ENCODE data around the gene SPATA17. TPM values are rescaled to one million over a fixed set of nuclear protein-coding genes. Genes with fewer than 3 reads are reported as not detected.
"Not testable (repeated sequence)": the region's sequence is repeated elsewhere in the genome, so short reads cannot be mapped to it uniquely, and the experiment has no call there.

Gene SPATA17
- total RNA-seq = under 0.01 and 0.13 TPM in 2 replicates

DNA sequence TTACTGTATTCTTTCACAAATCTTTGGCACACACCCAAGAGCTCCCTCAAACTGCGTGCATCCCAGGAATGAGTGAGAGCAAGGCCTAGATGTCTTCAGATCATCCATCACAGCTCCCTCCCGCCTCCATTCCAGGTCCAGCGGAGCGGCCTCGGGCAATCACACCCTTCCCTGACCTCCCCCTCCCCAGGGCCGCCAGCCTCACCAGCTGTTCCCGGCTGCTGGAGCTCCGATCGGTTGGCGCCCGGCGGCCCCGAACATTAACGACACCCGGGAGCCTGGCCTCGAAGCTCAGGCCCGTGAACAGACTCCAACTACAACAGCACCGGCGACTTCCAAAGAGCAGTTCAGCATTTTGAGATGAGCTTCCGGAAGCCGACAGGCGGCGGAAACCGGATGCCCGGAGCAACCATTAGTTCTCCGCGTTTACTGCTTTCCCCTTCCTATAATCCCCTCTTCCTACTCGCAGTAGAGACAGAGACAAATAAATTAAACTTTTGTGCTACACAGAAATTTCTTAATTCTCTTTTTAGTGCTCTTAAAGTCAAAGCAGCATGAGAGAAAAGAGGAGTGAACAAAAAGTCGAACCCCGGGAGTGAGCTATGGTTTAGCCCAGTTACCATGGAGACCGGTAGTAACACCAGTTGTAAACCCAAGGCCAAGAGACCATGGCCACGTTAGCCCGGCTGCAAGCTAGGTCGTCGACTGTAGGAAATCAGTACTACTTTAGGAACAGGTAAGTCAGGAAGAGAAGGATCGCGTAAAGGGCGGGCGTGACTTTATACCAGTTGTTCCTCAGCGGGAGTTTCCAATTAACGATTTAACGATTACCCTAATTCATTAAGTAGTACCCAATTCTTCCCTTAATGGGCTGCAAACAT, at the start of gene SPATA17, which contains the start of gene GPATCH2:
Gene SPATA17 (plus strand): TSS at position 634 of the 881 bp plus-strand sequence. CDS start 35 bp downstream, at position 669.
Gene GPATCH2 (minus strand): TSS at position 380 of the 881 bp plus-strand sequence. CDS start 119 bp downstream, at position 261.
- peak; percentile 89 to 92 for DNase-seq (ENCODE audit: low read depth in 2 of 2)

GRCh38 chr1:217584286-217584811, 46.8 kb upstream of the SPATA17 start:
- not testable (repeated sequence) for DNase-seq (ENCODE audit: low read depth in 2 of 2)

DNA sequence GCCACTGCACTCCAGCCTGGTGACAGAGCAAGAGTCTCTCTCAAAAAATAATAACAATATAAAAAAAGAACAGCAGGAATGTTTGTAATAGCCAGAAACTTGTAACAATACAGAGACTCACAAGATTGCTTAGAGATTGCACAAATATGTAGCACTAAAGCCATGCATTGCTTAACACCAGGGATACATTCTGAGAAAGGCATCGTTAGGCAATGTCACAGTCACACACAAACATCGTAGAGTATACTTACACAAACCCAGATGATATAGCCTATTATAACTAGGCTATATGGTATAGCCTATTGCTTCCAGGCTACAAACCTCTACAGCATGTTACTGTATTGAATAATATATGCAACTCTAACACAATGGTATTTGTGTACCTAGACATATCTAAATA, 45.6 kb upstream of the SPATA17 start:
- no peak for DNase-seq (ENCODE audit: low read depth in 2 of 2)

GRCh38 chr1:217586586-217586985, 44.6 kb upstream of the SPATA17 start:
- DNase-seq (ENCODE audit: low read depth in 2 of 2) = no peak

GRCh38 chr1:217590598-217590997, 40.5 kb upstream of the SPATA17 start:
- DNase-seq (ENCODE audit: low read depth in 2 of 2) = no peak

DNA sequence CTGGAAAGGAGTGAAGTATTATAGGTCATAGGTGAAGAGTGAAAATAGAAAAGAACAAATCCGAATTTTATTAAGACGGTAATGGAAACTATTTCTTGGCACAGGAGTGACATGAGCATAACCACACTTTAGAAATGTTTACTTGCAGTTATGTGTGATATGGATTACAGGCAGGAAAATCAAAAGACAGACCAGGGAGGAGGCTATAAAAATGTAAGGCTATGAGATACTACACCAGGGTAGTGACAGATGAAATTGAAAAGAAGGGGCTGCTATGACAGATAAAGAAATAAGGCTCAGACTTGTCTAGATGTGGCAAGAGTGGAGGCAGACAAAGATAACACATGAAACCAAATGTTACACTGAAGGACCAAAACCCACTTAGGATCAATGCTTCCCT, 32.0 kb upstream of the SPATA17 start:
- DNase-seq (ENCODE audit: low read depth in 2 of 2) = no peak

DNA sequence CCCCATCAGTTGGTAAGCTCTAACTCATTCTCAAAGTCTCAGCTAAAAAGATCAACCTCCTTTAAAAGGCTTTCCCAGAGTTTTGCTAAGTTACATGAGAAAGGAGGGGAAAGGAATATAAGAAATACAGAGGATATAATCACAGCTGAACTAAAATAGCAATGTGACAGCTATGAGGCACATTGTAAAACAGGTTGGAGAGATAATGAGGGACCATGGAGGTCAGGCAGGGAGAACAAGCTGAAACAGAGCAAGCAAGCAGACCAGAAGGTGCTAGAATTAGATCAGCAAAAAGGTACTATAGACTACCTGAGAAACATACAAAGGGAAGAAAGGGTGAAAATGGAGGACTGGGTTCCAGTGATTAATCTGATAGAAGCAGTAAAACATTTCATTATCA, 28.8 kb upstream of the SPATA17 start:
- DNase-seq (ENCODE audit: low read depth in 2 of 2) = no peak

GRCh38 chr1:217605390-217605789, 25.8 kb upstream of the SPATA17 start:
- peak; percentile 36 to 59 for DNase-seq (ENCODE audit: low read depth in 2 of 2)

GRCh38 chr1:217614200-217614712, 16.9 kb upstream of the SPATA17 start:
- no peak for DNase-seq (ENCODE audit: low read depth in 2 of 2)

- no peak for DNase-seq (ENCODE audit: low read depth in 2 of 2)
Observed at GRCh38 chr1:217617126-217617525, 14.0 kb upstream of the SPATA17 start.

- DNase-seq (ENCODE audit: low read depth in 2 of 2) = no peak
Observed at GRCh38 chr1:217620814-217621213, 10.3 kb upstream of the SPATA17 start.

DNA sequence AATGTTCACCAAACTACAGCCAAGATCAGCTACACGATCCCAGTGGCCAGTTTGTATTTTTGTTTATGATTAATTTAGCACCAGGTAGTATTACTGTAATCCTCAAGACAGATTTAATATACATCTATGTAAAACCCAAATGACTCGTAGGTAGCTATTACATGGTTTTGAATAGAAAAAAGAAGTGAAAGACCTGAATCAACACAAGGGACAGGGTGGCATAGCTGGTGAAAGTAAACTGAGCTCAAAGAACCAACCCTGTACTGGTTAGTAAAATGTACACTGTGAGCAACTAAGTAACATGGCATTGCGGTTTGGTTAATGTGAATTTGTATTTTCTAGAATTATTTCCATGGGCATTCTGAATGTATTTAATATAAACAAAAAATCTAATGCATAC, 9.1 kb upstream of the SPATA17 start:
- DNase-seq (ENCODE audit: low read depth in 2 of 2) = no peak

DNA sequence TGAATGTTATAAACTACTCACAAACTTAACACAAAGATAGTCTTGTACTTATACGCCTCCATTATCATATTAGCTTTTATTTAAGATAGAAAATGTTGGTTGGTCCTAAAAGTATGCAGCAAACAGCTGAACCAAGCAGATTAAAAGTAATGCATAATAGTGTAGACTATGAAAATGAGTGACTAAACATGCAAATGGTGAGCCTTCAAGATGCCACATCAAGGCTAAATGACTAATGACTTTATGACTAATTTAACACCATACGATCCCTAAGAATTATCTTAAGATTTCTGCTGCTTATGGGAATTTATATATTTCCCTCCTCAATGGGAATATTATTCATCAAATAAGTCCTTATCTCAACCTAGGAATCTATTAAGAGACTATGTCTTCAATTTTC, 4.8 kb upstream of the SPATA17 start:
- DNase-seq (ENCODE audit: low read depth in 2 of 2) = no peak

GRCh38 chr1:217627431-217627830, 3.7 kb upstream of the SPATA17 start:
- DNase-seq (ENCODE audit: low read depth in 2 of 2) = peak; percentile 74 to 83

DNA sequence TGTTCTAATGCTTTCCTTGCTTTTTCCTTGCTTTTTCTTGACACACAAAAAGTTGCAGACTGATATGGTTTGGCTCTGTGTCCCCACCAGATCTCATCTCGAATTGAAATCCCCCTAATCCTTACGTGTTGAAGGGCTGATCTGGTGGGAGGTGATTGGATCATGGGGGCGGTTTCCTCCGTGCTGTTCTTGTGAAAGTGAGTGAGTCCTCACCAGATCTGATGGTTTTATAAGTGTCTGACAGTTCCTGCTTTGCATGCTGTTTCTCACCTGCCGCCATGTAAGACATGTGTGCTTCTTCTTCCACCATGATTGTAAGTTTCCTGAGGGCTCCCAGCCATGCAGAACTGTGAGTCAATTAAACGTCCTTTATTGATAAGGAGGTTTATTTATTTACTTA, 11.3 kb downstream of the SPATA17 start:
- no peak for DNase-seq (ENCODE audit: low read depth in 2 of 2)

DNA sequence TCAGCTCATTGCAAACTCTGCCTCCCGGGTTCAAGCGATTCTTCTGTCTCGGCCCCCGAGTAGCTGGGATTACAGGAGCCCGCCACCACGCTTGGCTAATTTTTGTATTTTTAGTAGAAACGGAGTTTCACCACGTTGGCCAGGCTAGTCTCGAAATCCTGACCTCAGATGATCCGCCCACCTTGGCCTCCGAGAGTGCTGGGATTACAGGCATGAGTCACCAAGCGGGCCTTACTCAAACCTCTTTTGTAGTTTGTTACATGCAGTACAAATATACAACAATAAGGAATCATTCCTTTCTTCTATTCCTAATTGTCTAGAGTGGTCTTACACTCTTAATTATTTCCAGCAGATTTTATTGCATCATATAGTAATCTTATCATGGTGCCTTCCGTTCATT, 16.6 kb downstream of the SPATA17 start:
- no peak for DNase-seq (ENCODE audit: low read depth in 2 of 2)

- DNase-seq (ENCODE audit: low read depth in 2 of 2) = no peak
Observed at GRCh38 chr1:217650674-217651073, 19.5 kb downstream of the SPATA17 start.

GRCh38 chr1:217660353-217661062, 29.4 kb downstream of the SPATA17 start:
- DNase-seq (ENCODE audit: low read depth in 2 of 2) = peak; percentile 30 to 49

- DNase-seq (ENCODE audit: low read depth in 2 of 2) = no peak
Observed at GRCh38 chr1:217661407-217661806, 30.3 kb downstream of the SPATA17 start.

DNA sequence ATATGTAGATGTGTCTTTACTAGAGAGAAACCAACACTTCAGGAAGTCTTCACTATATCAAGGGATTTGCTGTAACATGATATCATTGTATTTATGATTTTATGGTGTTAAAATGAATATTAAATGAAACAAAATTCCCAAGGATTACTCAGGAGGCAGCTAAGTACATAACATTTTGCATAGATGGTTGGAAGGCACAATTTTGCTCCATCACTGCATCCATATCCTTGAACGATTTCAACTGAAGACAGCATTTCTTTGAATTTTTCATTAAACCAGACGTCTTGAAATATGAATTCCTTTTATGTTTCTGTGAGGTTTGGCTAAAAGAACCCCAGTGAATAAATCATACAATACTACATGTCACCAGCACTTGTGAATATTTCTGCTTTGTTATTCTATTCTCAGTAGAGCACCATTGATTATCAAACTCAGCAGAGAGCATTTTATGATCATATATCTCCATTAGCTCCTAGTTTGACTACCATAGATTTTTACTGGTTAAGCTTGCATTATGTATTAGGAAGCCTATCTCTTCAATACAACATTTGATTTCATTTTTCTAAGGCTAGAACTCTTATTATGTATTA, 37.3 kb downstream of the SPATA17 start:
- no peak for DNase-seq (ENCODE audit: low read depth in 2 of 2)

DNA sequence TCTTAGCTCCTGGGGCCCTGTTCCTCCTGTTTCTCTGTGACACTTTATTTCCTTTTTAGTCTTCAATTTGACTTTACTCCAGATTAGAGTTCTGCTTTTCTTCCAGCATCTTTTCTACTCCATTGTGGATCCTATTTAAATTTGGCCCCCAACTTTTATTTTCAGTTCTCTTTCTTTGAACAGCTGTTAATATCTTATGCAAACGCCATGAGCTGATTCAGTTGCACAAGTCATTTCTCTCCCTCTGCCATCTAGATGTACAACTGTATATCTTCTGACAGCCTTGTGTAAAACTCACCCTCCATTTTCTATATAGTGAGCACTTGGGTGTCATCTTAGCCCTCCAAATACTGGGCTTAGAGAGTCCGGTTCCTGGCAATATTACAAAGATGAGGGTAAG, 42.2 kb downstream of the SPATA17 start:
- DNase-seq (ENCODE audit: low read depth in 2 of 2) = no peak

Measured in dermis microvascular lymphatic vessel endothelial cell (primary cell).